Measurements from ENCODE around the gene COPE. TPM values are rescaled to one million over a fixed set of nuclear protein-coding genes. Genes with fewer than 3 reads are reported as not detected.

Gene COPE
- total and polyA plus RNA-seq, 3 donors from 2014 or later = 343 to 692 (median 490) TPM

GRCh38 chr19:18893587-18894253, 25.5 kb downstream of the COPE start:
- no peak for TF ChIP-seq POLR2A (IDR thresholded peaks at IDR 0.05)
- TF ChIP-seq CTCF (IDR thresholded peaks at IDR 0.05) = no peak
- 53 to 54% methylated on average over 12 to 18 of the region's 18 CpGs for WGBS, 2 donors
- Histone ChIP-seq H3K9me3 (no peaks in the 10 kb centered on the region), H3K36me3 (ENCODE audit: low read depth, missing control alignments) (no peaks in the 10 kb centered on the region), H3K4me3 (no peak overlapping the region), H3K4me1 (peaks cover 20% of the 10 kb centered on the region), H3K27me3 (no peaks in the 10 kb centered on the region), H3K27ac (no peak overlapping the region)
- intact Hi-C loops (cut with DNase I; ENCODE audit: low total_unique reads) = no loop called here
- no peak for DNase-seq

GRCh38 chr19:18889949-18890745, 29.0 kb downstream of the COPE start:
- Histone ChIP-seq H3K4me3 (no peak overlapping the region), H3K9me3 (no peaks in the 10 kb centered on the region), H3K36me3 (ENCODE audit: low read depth, missing control alignments) (no peaks in the 10 kb centered on the region), H3K27me3 (no peaks in the 10 kb centered on the region), H3K27ac (no peak overlapping the region), H3K4me1 (peaks cover 9% of the 10 kb centered on the region)
- intact Hi-C loops (cut with DNase I; ENCODE audit: low total_unique reads) = no loop called here
- DNase-seq = no peak
- no peak for TF ChIP-seq CTCF (IDR thresholded peaks at IDR 0.05)
- TF ChIP-seq POLR2A (IDR thresholded peaks at IDR 0.05) = no peak
- 85 to 88% methylated on average over 10 of the region's 10 CpGs for WGBS, 2 donors

GRCh38 chr19:18886972-18887371, 32.2 kb downstream of the COPE start:
- WGBS, 2 donors = 90 to 94% methylated on average over 4 of the region's 4 CpGs
- H3K27me3 ChIP-seq = no peaks in the 10 kb centered on the region
- no peaks in the 10 kb centered on the region for H3K36me3 ChIP-seq (ENCODE audit: low read depth, missing control alignments)
- TF ChIP-seq CTCF (IDR thresholded peaks at IDR 0.05) (no peak), POLR2A (IDR thresholded peaks at IDR 0.05) (no peak)
- no peaks in the 10 kb centered on the region for H3K9me3 ChIP-seq
- no peaks in the 10 kb centered on the region for H3K4me1 ChIP-seq
- no peak overlapping the region for H3K4me3 ChIP-seq
- no peak overlapping the region for H3K27ac ChIP-seq
- intact Hi-C loops (cut with DNase I; ENCODE audit: low total_unique reads) = no loop called here
- DNase-seq = no peak

GRCh38 chr19:18883526-18884304, 35.5 kb downstream of the COPE start:
- TF ChIP-seq CTCF (IDR thresholded peaks at IDR 0.05) (no peak), POLR2A (IDR thresholded peaks at IDR 0.05) (no peak)
- Histone ChIP-seq H3K4me1 (no peaks in the 10 kb centered on the region), H3K4me3 (no peak overlapping the region), H3K27me3 (no peaks in the 10 kb centered on the region), H3K36me3 (ENCODE audit: low read depth, missing control alignments) (no peaks in the 10 kb centered on the region), H3K27ac (no peak overlapping the region), H3K9me3 (no peaks in the 10 kb centered on the region)
- 72 to 85% methylated on average over 30 of the region's 30 CpGs for WGBS, 2 donors
- no peak for DNase-seq
- intact Hi-C loops (cut with DNase I; ENCODE audit: low total_unique reads) = no loop called here

Data from testis (tissue), 3 donors.